ENCODE results near the gene NINJ1. TPM values are rescaled to one million over a fixed set of nuclear protein-coding genes. Genes with fewer than 3 reads are reported as not detected.

NINJ1 gene
- total and polyA plus RNA-seq, 2 of the 8 experiments (the other 6 are each of a cell fraction or from before 2014, with no cell fraction given), result 28.2 to 65.6 TPM

GRCh38 chr9:93161786-93162562 lies 27.9 kb upstream of the NINJ1 start:
- POLR2A ChIA-PET (ENCODE audit: partially characterized antibody), result interaction anchor here (0.8 to 1.4 kb wide), 2 partner anchors 17 to 342 kb away, joined by 3 to 4 read pairs; no protein-coding TSS in a partner anchor
- no peak for FAIRE-seq
- no peak overlapping the region for H3K18ac ChIP-seq (ENCODE audit: extremely low read depth, low read length)
- no peak overlapping the region for H2AFZ ChIP-seq (ENCODE audit: low read length)
- no peak overlapping the region for H2BK5ac ChIP-seq (ENCODE audit: low read depth, low read length)
- H3K4me1 ChIP-seq (replicated peaks in 1 of 4; ENCODE audit: control insufficient read depth in 3 of 4, insufficient read depth in 4 of 4, low read length in 3 of 4), result no peaks in the 10 kb centered on the region
- no peaks in the 10 kb centered on the region for H4K20me1 ChIP-seq (replicated peaks in 1 of 2; ENCODE audit: control insufficient read depth in 1 of 2, insufficient read depth in 2 of 2, low read length in 2 of 2)
- H2BK12ac ChIP-seq (ENCODE audit: low read depth, low read length), result no peak overlapping the region
- H3K23ac ChIP-seq (ENCODE audit: insufficient read length), result no peak overlapping the region
- no peak overlapping the region for H4K8ac ChIP-seq (ENCODE audit: extremely low read depth, insufficient read depth, low read length)
- H3K79me2 ChIP-seq (ENCODE audit: control insufficient read depth in 1 of 2, insufficient read depth in 2 of 2, low read length in 2 of 2), result no peaks in the 10 kb centered on the region
- H3K4me3 ChIP-seq (ENCODE audit: extremely low read depth in 1 of 4, insufficient read depth in 2 of 4, low read depth in 3 of 4, low read length in 4 of 4), result no peak overlapping the region
- H3K27me3 ChIP-seq (replicated peaks in 1 of 4; ENCODE audit: control insufficient read depth in 3 of 4, extremely low read depth in 1 of 4, insufficient read depth in 3 of 4, low read length in 3 of 4), result no peaks in the 10 kb centered on the region
- DNase-seq (ENCODE audit: low read depth in 1 of 2, low spot score in 2 of 2), result no peak
- H3K14ac ChIP-seq (ENCODE audit: insufficient read length), result no peak overlapping the region
- H3K4ac ChIP-seq (replicated peaks; ENCODE audit: insufficient read length, low read depth, low read length), result no peak overlapping the region
- no peak overlapping the region for H3K27ac ChIP-seq (ENCODE audit: low read depth, low read length)
- no peaks in the 10 kb centered on the region for H3K36me3 ChIP-seq (ENCODE audit: control insufficient read depth in 2 of 4, insufficient read depth in 4 of 4, low read length in 3 of 4)
- no peak overlapping the region for H2AK5ac ChIP-seq (ENCODE audit: low read depth, low read length)
- H3K9ac ChIP-seq (replicated peaks in 1 of 4; ENCODE audit: extremely low read depth in 1 of 4, low read depth in 3 of 4, low read length in 3 of 4), result no peak overlapping the region
- H4K91ac ChIP-seq (replicated peaks; ENCODE audit: insufficient read length, low read length), result no peak overlapping the region
- no peak overlapping the region for H2BK20ac ChIP-seq (ENCODE audit: low read length)
- no peaks in the 10 kb centered on the region for H3K79me1 ChIP-seq (ENCODE audit: low read depth, low read length)
- 85% methylated on average over 11 of the region's 11 CpGs; no CpG with 5 or more reads in 1 of the 2 experiments for WGBS, 2 experiments (ENCODE audit: extremely low coverage in 1 of 2, insufficient coverage in 1 of 2, insufficient read length in 1 of 2, insufficient replicate concordance in 2 of 2, low coverage in 1 of 2, low lambda C conversion rate in 2 of 2, missing lambda C conversion rate in 1 of 2)
- no peaks in the 10 kb centered on the region for H3K23me2 ChIP-seq (ENCODE audit: low read depth, low read length)
- H2BK15ac ChIP-seq (ENCODE audit: low read length), result no peak overlapping the region
- no peaks in the 10 kb centered on the region for H3K9me3 ChIP-seq (ENCODE audit: insufficient read depth in 2 of 2, low read depth in 1 of 2, low read length in 1 of 2)
- no peak overlapping the region for H4K5ac ChIP-seq (ENCODE audit: insufficient read length, low read depth, low read length)
- CTCF ChIA-PET (ENCODE audit: partially characterized antibody), result interaction anchor here (0.7 to 4.8 kb wide), 13 partner anchors 8 to 158 kb away, joined by 3 to 26 read pairs (median 3); no protein-coding TSS in a partner anchor
- H3K4me2 ChIP-seq (ENCODE audit: insufficient read depth in 1 of 2, low read depth in 2 of 2, low read length in 2 of 2), result no peak overlapping the region
- H2BK120ac ChIP-seq (replicated peaks; ENCODE audit: low read depth, low read length), result no peak overlapping the region
- no peak overlapping the region for H3K56ac ChIP-seq (replicated peaks; ENCODE audit: insufficient read length, low read depth, low read length)
- no peak for TF ChIP-seq E2F6 (IDR thresholded peaks at IDR 0.05)

Data from H1 (cell line).